OCI-LY7 (cell line): ENCODE data around the gene BAG1. TPM values are rescaled to one million over a fixed set of nuclear protein-coding genes. Genes with fewer than 3 reads are reported as not detected.

Experiments used
- BruUV-seq: library from RNA; stranded (reverse); fragments of 400-500 nt; replicated peaks from 2 replicates; lab custom pipeline; 2021; lab: Mats Ljungman, UMichigan
- CTCF ChIA-PET: fragments of 300-600 bp; sonication (Branson Sonifier 250); formaldehyde crosslinking; loops from one replicate; lab custom pipeline; 2022; ENCODE audit warnings: antibody characterized with exemption; ENCODE audit not compliant: unreplicated experiment; lab: Charles Lee
- POLR2A ChIA-PET: fragments of 300-600 bp; sonication (Branson Sonifier 250); formaldehyde crosslinking; loops from one replicate; lab custom pipeline; 2022; ENCODE audit warnings: antibody characterized with exemption; lab: Charles Lee
- DNase-seq: peaks from one replicate; pipeline ENCODE4 v3.0.0-alpha.2; 2015; ENCODE audit warnings: low spot score
- H2AFZ ChIP-seq: fragments of 200-600 bp; sonication (generic), shearing (Covaris generic); 2 replicates; pipeline ENCODE4 v1.6.1; 2014; ENCODE audit warnings: mild to moderate bottlenecking, antibody characterized with exemption, low read length, moderate library complexity
- H3K27ac ChIP-seq: fragments of 200-600 bp; sonication (generic); 2 replicates; pipeline ENCODE4 v1.5.1; 2014; ENCODE audit warnings: mixed run types, low read depth, mild to moderate bottlenecking, moderate library complexity, low read length, inconsistent platforms; ENCODE audit not compliant: poor library complexity, severe bottlenecking
- H3K36me3 ChIP-seq: fragments of 200-600 bp; sonication (generic); 2 replicates; pipeline ENCODE4 v1.6.1; 2014; ENCODE audit warnings: mild to moderate bottlenecking, antibody characterized with exemption, low read length, moderate library complexity, mixed read lengths; ENCODE audit not compliant: insufficient read depth
- H3K4me1 ChIP-seq: fragments of 200-600 bp; sonication (generic); 2 replicates; pipeline ENCODE4 v1.5.1; 2014; ENCODE audit warnings: mild to moderate bottlenecking, low read length; ENCODE audit not compliant: insufficient read depth, poor library complexity, severe bottlenecking
- H3K4me2 ChIP-seq: fragments of 200-600 bp; sonication (generic); 2 replicates; pipeline ENCODE4 v1.6.1; 2014; ENCODE audit warnings: mild to moderate bottlenecking, low read length
- H3K4me3 ChIP-seq: fragments of 200-600 bp; sonication (generic); 2 replicates; pipeline ENCODE4 v1.5.1; 2014; ENCODE audit warnings: mild to moderate bottlenecking, low read depth, low read length; ENCODE audit not compliant: poor library complexity, severe bottlenecking
- H3K79me2 ChIP-seq: fragments of 200-600 bp; sonication (generic); 2 replicates; pipeline ENCODE4 v1.6.1; 2016; ENCODE audit warnings: low read depth, mild to moderate bottlenecking, low read length, moderate library complexity, mixed read lengths; ENCODE audit not compliant: insufficient read depth
- H3K9me2 ChIP-seq: fragments of 200-600 bp; sonication (generic); 2 replicates; pipeline ENCODE4 v1.6.1; 2016; ENCODE audit warnings: mild to moderate bottlenecking, low read length, mixed read lengths; ENCODE audit not compliant: insufficient read depth
- H3K9me3 ChIP-seq: fragments of 200-600 bp; sonication (generic); 2 replicates; pipeline ENCODE4 v1.6.1; 2014; ENCODE audit warnings: mild to moderate bottlenecking, mixed run types, low read length, mixed read lengths
- H4K20me1 ChIP-seq: fragments of 200-600 bp; sonication (generic); 2 replicates; pipeline ENCODE4 v1.6.1; 2014; ENCODE audit warnings: mild to moderate bottlenecking, antibody characterized with exemption, low read length, moderate library complexity, mixed read lengths; ENCODE audit not compliant: insufficient read depth
- CTCF ChIP-seq: fragments of 200-600 bp; sonication (generic); conservative IDR thresholded peaks from 2 replicates; pipeline ENCODE4 v1.5.1; 2014; ENCODE audit warnings: mild to moderate bottlenecking, antibody characterized with exemption, low read length, moderate library complexity, mixed read lengths
- EZH2phosphoT487 ChIP-seq: fragments of 200-600 bp; sonication (generic); IDR thresholded peaks from 2 replicates; pipeline ENCODE4 v1.6.1; 2018; ENCODE audit warnings: low read depth, borderline replicate concordance, mild to moderate bottlenecking, mixed run types, antibody characterized with exemption, low read length, moderate library complexity, mixed read lengths
- intact Hi-C: fragments of 100-400 bp; cut with micrococcal nuclease; formaldehyde crosslinking; loops from one replicate; pipeline ENCODE4 v1.10.0; 2022; ENCODE audit not compliant: unreplicated experiment
- total RNA-seq, 2 experiments: library from RNA; depleted of rRNA in 1 of 2; stranded (reverse); fragments of >200 nt in 1 of 2; shearing (Covaris generic) in 1 of 2; gene quantifications; 2 replicates each; pipeline ENCODE4 v1.2.3, GENCODE V29; 2014 to 2022

Gene BAG1
- total RNA-seq, 2 experiments from 2014 or later, result 48.1 to 86.0 TPM

GRCh38 chr9:33306037-33306436 lies 41.5 kb upstream of the BAG1 start:
- Histone ChIP-seq H3K9me3 (no peaks in the 10 kb centered on the region), H3K4me2 (no peak overlapping the region), H3K27ac (no peak overlapping the region), H3K4me1 (no peaks in the 10 kb centered on the region), H4K20me1 (no peaks in the 10 kb centered on the region), H3K36me3 (peaks cover 100% of the 10 kb centered on the region), H3K79me2 (peaks cover 6% of the 10 kb centered on the region; the same call in 1 of the 2 replicates), H3K4me3 (no peak overlapping the region), H2AFZ (no peak overlapping the region), H3K9me2 (no peaks in the 10 kb centered on the region)
- ChIA-PET CTCF (no interaction called here), POLR2A (interaction anchor here (1.0 kb wide), 1 partner anchor 9 kb away, joined by 3 read pairs; no protein-coding TSS in a partner anchor)
- no TSS peak for BruUV-seq
- intact Hi-C loops, result no loop called here
- TF ChIP-seq CTCF (no peak), EZH2phosphoT487 (no peak)
- DNase-seq, result no peak

DNA sequence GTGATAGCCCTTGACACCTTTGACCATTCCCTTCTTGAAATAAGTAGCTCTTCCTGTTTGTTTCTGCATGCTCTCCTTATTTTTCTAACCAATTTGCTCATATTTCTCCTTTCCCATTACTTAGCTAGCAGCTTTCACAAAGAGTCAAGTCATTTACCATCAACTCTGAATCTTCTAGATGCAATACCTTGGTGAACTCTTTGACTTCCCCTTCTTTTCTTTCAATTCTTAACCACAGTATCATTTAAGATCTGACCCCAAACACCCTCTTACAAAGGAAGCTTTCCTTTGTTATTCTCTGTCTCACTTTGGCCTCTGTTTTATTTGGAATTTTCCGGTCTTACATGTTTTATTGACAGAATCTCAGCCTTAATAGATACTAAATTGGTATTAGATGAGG lies 39.9 kb upstream of the BAG1 start:
- H3K4me3 ChIP-seq, result no peak overlapping the region
- no peak overlapping the region for H3K27ac ChIP-seq
- TF ChIP-seq EZH2phosphoT487, result no peak
- no peak for TF ChIP-seq CTCF
- H3K36me3 ChIP-seq, result peaks cover 100% of the 10 kb centered on the region
- no peaks in the 10 kb centered on the region for H3K9me2 ChIP-seq
- no peaks in the 10 kb centered on the region for H4K20me1 ChIP-seq
- DNase-seq, result no peak
- no peak overlapping the region for H2AFZ ChIP-seq
- CTCF ChIA-PET, result interaction anchor here (0.5 kb wide), 1 partner anchor 77 kb away, joined by 3 read pairs; no protein-coding TSS in a partner anchor
- intact Hi-C loops, result no loop called here
- H3K79me2 ChIP-seq, result peaks cover 23% of the 10 kb centered on the region
- H3K4me2 ChIP-seq, result no peak overlapping the region
- peaks cover 4% of the 10 kb centered on the region for H3K4me1 ChIP-seq
- no TSS peak for BruUV-seq
- POLR2A ChIA-PET, result interaction anchor here (0.7 to 1.7 kb wide), 4 partner anchors 14 to 71 kb away, joined by 3 to 5 read pairs (median 4); partner anchors contain the start of gene NFX1
- no peaks in the 10 kb centered on the region for H3K9me3 ChIP-seq

- ChIA-PET CTCF (no interaction called here), POLR2A (interaction anchor here (0.6 to 1.1 kb wide), 3 partner anchors 11 to 125 kb away, joined by 3 to 5 read pairs (median 4); partner anchors contain the start of gene NFX1)
- H3K79me2 ChIP-seq, result peaks cover 58% of the 10 kb centered on the region
- H3K4me2 ChIP-seq, result no peak overlapping the region
- H3K27ac ChIP-seq, result no peak overlapping the region
- H3K4me3 ChIP-seq, result no peak overlapping the region
- H3K36me3 ChIP-seq, result peaks cover 97% of the 10 kb centered on the region
- DNase-seq, result no peak
- H4K20me1 ChIP-seq, result peaks cover 8% of the 10 kb centered on the region; the same call in 1 of the 2 replicates
- intact Hi-C loops, result no loop called here
- no peaks in the 10 kb centered on the region for H3K9me3 ChIP-seq
- no peak overlapping the region for H2AFZ ChIP-seq
- H3K4me1 ChIP-seq, result peaks cover 41% of the 10 kb centered on the region
- no TSS peak for BruUV-seq
- H3K9me2 ChIP-seq, result no peaks in the 10 kb centered on the region
- TF ChIP-seq CTCF (no peak), EZH2phosphoT487 (no peak)
These were observed 36.0 kb upstream of the BAG1 start for GRCh38 chr9:33300546-33300945.
